Measurements from ENCODE around the gene SCRN2.

Gene SCRN2

DNA sequence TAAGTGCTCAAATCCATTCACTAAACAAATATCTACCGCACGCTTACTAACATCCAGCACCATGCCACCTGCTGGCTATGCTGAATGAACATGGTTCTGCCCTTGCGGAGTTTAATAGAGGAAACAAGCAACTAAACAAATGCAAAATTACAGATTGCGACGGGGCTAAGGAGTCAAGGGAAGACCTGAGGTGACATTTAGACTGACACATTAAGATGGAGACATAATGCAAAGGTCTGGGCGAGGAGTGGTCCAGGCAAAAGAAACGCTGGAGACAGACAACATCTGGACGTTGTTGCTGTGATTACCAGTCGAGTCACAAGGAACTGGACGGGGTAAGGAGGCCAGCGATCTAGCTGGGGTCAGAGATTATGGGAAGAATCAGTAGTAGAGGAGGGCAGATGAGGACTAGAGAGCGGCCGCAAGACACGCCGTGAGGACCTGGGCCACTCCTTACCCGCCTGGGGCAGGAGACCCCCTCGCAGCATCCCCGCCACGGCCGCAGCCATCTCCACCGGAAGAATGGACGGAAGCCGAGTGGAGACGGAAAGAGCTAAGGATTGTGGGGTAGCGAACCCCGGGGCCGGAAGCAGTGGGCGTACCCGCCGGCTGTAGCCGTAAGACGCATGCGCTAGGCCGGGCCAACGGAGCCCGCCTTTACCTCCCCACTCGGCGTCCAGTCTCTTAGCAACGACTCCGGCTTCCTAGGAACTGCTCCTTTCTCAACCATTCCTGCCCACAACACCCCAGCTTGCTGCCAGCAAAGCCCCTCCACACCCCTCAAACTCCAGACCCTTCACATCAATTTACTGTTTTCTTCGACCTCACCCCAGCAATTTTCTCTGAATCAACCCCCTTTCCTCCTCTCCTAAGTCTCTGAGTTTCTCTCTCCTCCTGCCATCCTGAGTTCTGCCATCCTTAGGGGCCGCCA, 9.8 kb downstream of the SCRN2 start, which contains the start of the genes LRRC46 and MRPL10:
TSS of gene LRRC46 (plus strand) at position 668 of the 931 bp plus-strand sequence. CDS start 320 bp downstream, outside the sequence.
TSS of gene MRPL10 (minus strand) at position 539 of the 931 bp plus-strand sequence. CDS start at position 509, 30 bp downstream.
- TF ChIP-seq, protein P1, sequence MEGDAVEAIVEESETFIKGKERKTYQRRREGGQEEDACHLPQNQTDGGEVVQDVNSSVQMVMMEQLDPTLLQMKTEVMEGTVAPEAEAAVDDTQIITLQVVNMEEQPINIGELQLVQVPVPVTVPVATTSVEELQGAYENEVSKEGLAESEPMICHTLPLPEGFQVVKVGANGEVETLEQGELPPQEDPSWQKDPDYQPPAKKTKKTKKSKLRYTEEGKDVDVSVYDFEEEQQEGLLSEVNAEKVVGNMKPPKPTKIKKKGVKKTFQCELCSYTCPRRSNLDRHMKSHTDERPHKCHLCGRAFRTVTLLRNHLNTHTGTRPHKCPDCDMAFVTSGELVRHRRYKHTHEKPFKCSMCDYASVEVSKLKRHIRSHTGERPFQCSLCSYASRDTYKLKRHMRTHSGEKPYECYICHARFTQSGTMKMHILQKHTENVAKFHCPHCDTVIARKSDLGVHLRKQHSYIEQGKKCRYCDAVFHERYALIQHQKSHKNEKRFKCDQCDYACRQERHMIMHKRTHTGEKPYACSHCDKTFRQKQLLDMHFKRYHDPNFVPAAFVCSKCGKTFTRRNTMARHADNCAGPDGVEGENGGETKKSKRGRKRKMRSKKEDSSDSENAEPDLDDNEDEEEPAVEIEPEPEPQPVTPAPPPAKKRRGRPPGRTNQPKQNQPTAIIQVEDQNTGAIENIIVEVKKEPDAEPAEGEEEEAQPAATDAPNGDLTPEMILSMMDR (IDR thresholded peaks at IDR 0.05): peak; percentile 65; the same call in 1 of the 2 replicates

DNA sequence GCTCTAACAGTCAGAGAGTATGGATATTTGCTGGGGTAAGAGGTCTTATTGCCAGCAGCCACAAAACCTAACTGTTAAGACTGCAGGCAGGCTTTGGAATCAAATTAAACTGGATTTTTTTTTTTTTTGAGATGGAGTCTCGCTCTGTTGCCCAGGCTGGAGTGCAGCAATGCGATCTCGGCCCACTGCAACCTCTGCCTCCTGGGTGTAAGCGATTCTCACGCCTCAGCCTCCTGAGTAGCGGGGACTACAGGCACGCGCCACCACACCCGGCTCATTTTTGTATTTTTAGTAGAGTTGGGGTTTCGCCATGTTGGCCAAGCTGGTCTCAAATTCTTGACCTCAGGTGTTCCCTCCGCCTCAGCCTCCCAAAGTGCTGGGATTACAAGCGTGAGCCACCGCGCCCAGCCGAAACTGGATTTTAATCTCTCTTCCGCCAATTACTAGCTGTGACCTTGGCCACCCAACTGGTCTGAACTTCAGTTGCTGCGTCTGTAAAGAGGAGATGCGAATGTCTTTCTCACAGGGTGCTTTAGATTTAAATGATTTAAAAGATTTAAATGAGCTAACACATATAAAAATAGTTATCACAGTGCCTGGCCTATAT, 10.6 kb downstream of the SCRN2 start:
- TF ChIP-seq, protein P1 (IDR thresholded peaks at IDR 0.05): no peak

DNA sequence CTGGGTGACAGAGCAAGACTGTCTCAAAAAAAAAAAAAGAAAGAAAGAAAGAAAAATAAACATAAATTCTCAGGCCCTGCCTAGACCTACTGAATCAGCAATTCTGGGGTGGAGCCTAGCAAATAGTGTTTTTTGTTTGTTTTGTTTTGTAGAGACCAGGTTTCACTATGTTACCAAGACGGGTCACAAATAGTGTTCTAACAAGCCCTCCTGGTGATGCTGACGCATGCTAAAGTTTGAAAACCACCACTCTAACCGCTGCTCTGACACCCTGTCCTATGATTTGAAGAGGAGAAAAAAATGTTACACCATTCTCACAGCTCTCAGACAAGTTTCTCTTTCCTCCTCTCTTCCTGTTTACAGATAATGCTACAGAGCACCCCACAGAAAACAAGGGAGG, 11.2 kb downstream of the SCRN2 start:
- TF ChIP-seq, protein P1 (IDR thresholded peaks at IDR 0.05): no peak

DNA sequence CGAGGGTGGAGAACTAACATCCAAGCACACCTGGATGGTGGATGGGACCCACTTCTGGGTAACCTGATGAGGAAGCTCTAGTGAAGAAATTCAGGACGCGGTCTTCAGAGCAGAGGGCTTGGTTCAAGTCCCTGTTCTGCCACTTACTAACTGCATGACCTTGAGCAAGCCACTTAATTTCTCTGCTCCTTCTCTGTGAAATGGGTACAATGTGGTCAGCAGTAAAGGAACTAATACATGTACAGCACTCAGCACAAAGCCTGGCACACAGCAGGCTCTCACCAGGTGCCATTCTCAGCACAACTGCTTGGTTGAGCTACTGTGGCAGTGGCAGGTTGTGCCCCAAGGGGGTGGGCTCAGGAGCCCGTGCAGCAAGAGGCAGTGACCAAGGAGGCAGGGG, 17.6 kb downstream of the SCRN2 start:
- TF ChIP-seq, protein P1 (IDR thresholded peaks at IDR 0.05): no peak

DNA sequence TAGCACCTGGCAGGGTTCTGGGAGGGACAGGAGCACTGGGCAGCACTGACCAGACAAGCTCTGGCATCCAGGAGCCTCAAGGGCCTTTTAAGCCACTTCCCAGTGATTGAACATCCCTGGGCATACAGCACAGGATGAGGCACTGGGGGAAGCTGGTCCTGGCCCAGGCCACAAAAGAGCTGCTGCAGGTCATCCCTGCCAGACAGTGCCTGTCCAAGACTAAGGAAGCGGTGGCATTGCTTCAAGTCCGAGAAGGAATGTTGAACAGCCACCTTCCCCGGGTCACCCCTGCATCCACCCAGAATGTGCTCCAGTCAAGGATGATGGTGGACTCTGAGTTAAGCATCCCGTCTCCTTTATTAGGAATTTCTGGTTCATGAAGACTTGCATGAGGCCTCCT, 18.3 kb downstream of the SCRN2 start:
- TF ChIP-seq, protein P1 (IDR thresholded peaks at IDR 0.05): no peak

DNA sequence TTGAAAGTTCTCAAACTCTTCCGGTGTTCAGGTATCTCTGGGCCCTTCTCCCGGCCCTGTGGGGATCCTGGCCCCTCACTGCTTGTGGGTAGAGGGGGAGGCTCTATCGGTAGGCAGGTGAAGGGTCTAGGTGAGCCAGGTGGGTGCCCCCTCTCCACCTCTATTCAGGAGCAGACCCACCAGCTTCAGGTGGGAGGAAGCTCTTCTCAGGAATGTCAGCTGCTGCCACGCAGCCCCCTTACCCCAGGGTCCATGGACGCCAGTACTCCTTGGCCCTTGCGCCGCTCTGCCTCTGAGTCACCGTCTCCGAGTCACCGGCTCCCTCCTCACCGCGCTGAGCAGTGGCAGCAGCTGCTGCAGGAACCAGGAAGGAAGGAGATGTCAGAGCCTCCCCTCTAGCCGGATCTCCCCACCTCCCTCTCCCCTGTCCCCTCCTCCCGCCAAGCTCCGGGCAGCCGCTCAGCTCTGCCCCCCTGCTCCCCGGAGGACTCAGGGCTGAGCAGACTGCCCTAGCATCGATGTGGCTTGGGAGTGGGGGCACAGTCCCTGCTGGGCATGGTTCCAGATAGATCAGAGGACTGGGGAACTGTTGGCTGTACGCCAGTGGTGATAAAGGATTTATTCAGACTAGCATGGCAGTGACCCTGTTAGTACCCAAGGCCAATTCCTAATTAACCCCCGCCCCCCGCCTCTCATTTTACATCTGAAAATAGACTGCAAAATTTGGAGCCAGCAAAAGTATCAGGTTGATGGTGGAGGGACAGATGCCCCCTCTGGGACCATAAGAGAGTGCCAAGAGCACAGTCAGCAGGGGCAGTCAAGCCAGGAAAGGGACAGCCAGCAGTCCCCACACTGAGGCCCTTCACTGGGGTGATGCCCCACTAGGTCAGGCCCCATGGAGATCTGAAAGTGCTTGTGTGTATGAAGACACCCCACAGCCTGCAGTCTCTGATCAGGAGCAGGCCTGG, 19.4 kb downstream of the SCRN2 start, which contains the start of gene OSBPL7:
TSS of gene OSBPL7 (minus strand) at position 371 of the 968 bp plus-strand sequence. CDS start 1,516 bp downstream, outside the sequence.
- TF ChIP-seq, protein P1 (IDR thresholded peaks at IDR 0.05): no peak

DNA sequence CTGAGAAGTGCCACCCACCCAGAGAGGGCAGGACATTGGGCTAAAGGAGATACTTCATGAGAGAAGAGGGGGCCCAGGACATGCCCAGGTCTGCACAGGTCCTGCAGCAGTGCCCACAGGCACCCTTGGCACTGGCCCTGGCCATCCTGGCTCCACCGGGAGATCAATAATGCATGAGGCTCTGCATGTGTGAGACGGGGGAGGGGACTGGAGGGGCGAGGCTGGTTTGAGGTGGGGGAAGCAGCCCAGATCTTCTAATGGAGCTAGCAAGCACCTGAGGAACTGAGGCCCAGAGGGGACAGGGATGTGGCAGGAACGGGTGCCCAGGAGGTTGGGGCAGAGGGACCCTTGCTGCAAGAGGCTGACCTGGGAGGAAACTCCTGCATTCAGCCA, 20.0 kb downstream of the SCRN2 start:
- TF ChIP-seq, protein P1 (IDR thresholded peaks at IDR 0.05): no peak
